Measurements from ENCODE around the gene TRIM62. TPM values are rescaled to one million over a fixed set of nuclear protein-coding genes. Genes with fewer than 3 reads are reported as not detected.
"Not testable (repeated sequence)": the region's sequence is repeated elsewhere in the genome, so short reads cannot be mapped to it uniquely, and the experiment has no call there.

Gene TRIM62
- total RNA-seq, 1 donor from 2014 or later: 10.8 TPM

DNA sequence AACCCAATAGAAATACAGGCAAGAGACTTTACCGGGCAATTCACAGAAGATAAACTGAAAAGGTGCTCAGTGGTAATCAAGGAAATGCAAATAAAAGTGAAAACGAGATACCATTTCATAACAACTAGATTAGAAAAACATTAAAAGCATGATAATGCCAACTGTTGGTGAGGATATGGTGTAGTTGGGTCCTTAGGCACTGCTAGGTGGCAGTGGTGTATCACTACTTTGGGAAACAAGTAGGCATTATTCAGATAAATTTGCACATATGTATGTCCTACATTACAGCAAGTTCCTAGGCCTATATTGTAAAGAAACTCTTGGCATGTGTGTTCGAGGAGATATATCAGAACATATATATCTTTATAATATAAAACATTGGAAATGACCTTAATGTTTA lies 69.9 kb downstream of the TRIM62 start:
- peaks cover 7% of the 10 kb centered on the region for H3K9me3 Mint-ChIP-seq (ENCODE audit: unreplicated experiment)
- DNase-seq (ENCODE audit: low spot score): no peak
- no peak for TF ChIP-seq CTCF (IDR thresholded peaks at IDR 0.05; ENCODE audit: unreplicated experiment)
- peaks cover 3% of the 10 kb centered on the region for H3K27me3 Mint-ChIP-seq (ENCODE audit: unreplicated experiment)
- H3K4me1 Mint-ChIP-seq (ENCODE audit: unreplicated experiment): no peaks in the 10 kb centered on the region
- H3K36me3 Mint-ChIP-seq (ENCODE audit: low read depth, unreplicated experiment): no peaks in the 10 kb centered on the region
- H3K27ac Mint-ChIP-seq (ENCODE audit: unreplicated experiment): no peak overlapping the region
- no peak overlapping the region for H3K4me3 Mint-ChIP-seq (ENCODE audit: unreplicated experiment)

GRCh38 chr1:33110477-33110876 lies 71.4 kb downstream of the TRIM62 start:
- no peak for DNase-seq (ENCODE audit: low spot score)
- no peaks in the 10 kb centered on the region for H3K36me3 Mint-ChIP-seq (ENCODE audit: low read depth, unreplicated experiment)
- peaks cover 3% of the 10 kb centered on the region for H3K27me3 Mint-ChIP-seq (ENCODE audit: unreplicated experiment)
- no peak for TF ChIP-seq CTCF (IDR thresholded peaks at IDR 0.05; ENCODE audit: unreplicated experiment)
- H3K4me1 Mint-ChIP-seq (ENCODE audit: unreplicated experiment): no peaks in the 10 kb centered on the region
- H3K4me3 Mint-ChIP-seq (ENCODE audit: unreplicated experiment): no peak overlapping the region
- H3K27ac Mint-ChIP-seq (ENCODE audit: unreplicated experiment): no peak overlapping the region
- H3K9me3 Mint-ChIP-seq (ENCODE audit: unreplicated experiment): peaks cover 7% of the 10 kb centered on the region

GRCh38 chr1:33100119-33100415 lies 81.8 kb downstream of the TRIM62 start:
- not testable (repeated sequence) for H3K27ac Mint-ChIP-seq (ENCODE audit: unreplicated experiment); H3K9me3 Mint-ChIP-seq (ENCODE audit: unreplicated experiment); H3K36me3 Mint-ChIP-seq (ENCODE audit: low read depth, unreplicated experiment); H3K27me3 Mint-ChIP-seq (ENCODE audit: unreplicated experiment); DNase-seq (ENCODE audit: low spot score); H3K4me3 Mint-ChIP-seq (ENCODE audit: unreplicated experiment)
- H3K4me1 Mint-ChIP-seq (ENCODE audit: unreplicated experiment): peaks cover 31% of the 10 kb centered on the region

DNA sequence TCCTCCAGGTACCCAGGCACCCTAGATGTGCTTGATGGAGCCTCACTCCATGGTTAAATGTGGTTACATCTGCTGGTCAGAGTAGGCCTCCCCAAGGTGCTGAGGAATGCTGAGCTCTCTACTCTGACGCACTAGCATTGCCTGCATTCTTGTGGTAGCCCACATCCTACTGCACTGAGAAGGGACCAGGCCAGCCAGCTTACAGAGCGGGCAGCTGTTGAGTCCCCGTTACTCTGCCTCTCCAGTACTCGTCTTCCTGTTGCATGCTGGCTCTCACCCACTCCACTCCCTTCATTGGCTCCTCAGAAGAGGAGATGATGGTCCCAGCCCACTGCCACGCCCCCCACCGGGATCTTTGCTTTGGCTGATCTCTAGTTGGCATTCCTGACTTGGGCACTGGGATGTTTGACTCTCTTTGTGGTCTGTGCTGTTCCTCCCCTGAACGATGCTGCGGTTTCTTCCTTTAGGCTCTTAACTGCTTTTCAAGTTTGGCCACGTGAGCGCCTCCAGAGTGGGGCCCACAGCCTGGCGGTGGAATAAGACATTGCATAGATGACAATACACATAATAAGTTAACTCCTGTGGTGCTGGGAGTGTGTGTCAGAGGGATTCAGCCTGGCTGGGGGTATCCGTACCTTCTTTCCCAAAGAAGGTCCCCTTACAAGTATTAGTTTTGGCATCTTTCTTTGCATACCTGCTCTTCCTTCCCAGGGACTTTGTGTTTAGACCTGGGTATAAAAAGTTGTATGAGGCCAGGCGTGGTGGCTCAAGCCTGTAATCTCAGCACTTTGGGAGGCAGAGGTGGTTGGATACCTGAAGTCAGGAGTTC lies 82.3 kb downstream of the TRIM62 start:
- DNase-seq (ENCODE audit: low spot score): no peak
- Mint-ChIP-seq H3K36me3 (ENCODE audit: low read depth, unreplicated experiment) (no peaks in the 10 kb centered on the region), H3K9me3 (ENCODE audit: unreplicated experiment) (no peaks in the 10 kb centered on the region), H3K4me1 (ENCODE audit: unreplicated experiment) (peaks cover 33% of the 10 kb centered on the region), H3K27ac (ENCODE audit: unreplicated experiment) (peak overlapping the region; percentile 74), H3K4me3 (ENCODE audit: unreplicated experiment) (no peak overlapping the region), H3K27me3 (ENCODE audit: unreplicated experiment) (peaks cover 6% of the 10 kb centered on the region)
- no peak for TF ChIP-seq CTCF (IDR thresholded peaks at IDR 0.05; ENCODE audit: unreplicated experiment)

DNA sequence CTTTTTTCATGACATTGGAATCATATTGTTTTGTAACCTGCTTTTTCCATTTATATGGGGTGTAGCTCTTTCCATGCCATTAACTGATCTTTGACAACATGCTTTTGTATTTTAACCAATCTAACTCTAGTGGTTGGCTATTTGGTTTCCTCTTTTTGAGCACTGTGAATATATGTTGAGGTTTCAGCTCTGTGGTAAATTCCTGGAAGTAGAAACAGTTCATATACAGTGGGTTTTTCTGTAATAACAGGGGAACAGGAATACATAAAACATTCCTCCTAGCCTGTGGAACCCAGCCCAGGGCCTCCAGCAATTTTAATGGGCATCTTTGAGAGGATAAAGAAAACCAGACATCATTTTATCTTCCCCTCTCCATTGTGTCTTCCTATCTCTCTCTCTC lies 83.5 kb downstream of the TRIM62 start:
- peak overlapping the region; percentile 74 for H3K27ac Mint-ChIP-seq (ENCODE audit: unreplicated experiment)
- no peak for TF ChIP-seq CTCF (IDR thresholded peaks at IDR 0.05; ENCODE audit: unreplicated experiment)
- H3K9me3 Mint-ChIP-seq (ENCODE audit: unreplicated experiment): no peaks in the 10 kb centered on the region
- peaks cover 6% of the 10 kb centered on the region for H3K27me3 Mint-ChIP-seq (ENCODE audit: unreplicated experiment)
- no peak for DNase-seq (ENCODE audit: low spot score)
- H3K36me3 Mint-ChIP-seq (ENCODE audit: low read depth, unreplicated experiment): no peaks in the 10 kb centered on the region
- H3K4me1 Mint-ChIP-seq (ENCODE audit: unreplicated experiment): peaks cover 35% of the 10 kb centered on the region
- H3K4me3 Mint-ChIP-seq (ENCODE audit: unreplicated experiment): no peak overlapping the region

All from endothelial cell (in vitro differentiated cells).